ENCODE data around the gene ZNF679.
"Not testable (repeated sequence)": the region's sequence is repeated elsewhere in the genome, so short reads cannot be mapped to it uniquely, and the experiment has no call there.

Gene ZNF679

DNA sequence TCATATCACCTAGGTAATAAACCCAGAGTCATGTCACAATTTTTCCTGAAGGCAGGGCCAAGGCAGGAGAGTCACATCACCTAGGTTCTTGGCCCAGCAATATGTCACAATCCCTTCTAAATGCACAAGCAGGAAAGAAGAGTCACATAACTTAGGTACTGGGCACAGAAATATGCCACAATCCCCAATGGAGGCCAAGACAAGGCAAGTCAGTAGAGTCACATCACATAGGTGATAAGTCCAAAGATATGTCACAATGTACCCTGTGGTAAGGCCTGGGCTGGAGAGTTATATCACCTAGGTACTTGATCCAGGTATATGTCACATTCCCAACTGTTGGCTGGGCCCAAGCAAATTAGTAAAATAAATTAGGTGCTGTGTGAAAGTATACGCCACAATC lies at the start of gene ZNF679:
TSS of gene ZNF679 (plus strand) at position 301 of the 400 bp plus-strand sequence. CDS start 20,644 bp downstream, outside the sequence.
- DNase-seq (ENCODE audit: low spot score), result not testable (repeated sequence)

DNA sequence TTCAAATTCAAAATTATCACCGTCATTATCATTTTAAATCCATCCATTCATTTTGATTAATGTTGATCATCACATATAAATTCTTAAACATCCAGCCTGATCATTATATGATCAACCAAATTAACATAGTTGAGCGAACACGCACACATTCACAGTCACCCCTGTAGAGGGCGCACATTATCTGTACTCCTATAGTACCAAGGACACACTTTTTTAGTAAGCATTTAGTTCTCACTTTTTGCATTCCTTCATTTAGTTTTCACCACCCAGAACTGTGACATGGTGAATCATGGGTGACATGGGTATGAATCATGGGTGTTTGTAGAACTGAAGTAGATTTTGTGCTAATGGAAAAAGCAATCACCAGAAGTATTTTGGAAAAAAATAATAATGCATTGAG lies 47.3 kb upstream of the ZNF679 start:
- no peak for DNase-seq (ENCODE audit: low spot score)

DNA sequence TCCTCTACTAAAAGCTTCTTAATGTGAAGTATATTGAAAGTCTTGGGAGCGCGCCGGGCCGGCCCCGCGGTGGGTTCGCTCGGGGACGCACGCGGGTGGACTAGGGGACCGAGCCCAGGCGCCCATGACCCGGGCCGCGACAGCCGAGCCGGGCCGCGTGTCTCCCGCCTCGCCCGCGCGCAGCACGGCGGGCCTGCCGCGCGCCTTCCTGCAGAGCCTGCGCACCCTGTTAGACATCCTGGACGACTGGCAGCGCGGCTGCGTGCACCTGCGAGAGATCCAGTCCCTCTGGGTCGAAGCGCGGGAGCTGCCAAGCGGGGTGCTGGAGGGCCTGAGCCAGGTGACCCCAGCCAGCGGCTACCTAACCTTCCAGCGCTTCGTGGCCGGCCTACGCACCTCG lies 46.7 kb upstream of the ZNF679 start:
- no peak for DNase-seq (ENCODE audit: low spot score)

DNA sequence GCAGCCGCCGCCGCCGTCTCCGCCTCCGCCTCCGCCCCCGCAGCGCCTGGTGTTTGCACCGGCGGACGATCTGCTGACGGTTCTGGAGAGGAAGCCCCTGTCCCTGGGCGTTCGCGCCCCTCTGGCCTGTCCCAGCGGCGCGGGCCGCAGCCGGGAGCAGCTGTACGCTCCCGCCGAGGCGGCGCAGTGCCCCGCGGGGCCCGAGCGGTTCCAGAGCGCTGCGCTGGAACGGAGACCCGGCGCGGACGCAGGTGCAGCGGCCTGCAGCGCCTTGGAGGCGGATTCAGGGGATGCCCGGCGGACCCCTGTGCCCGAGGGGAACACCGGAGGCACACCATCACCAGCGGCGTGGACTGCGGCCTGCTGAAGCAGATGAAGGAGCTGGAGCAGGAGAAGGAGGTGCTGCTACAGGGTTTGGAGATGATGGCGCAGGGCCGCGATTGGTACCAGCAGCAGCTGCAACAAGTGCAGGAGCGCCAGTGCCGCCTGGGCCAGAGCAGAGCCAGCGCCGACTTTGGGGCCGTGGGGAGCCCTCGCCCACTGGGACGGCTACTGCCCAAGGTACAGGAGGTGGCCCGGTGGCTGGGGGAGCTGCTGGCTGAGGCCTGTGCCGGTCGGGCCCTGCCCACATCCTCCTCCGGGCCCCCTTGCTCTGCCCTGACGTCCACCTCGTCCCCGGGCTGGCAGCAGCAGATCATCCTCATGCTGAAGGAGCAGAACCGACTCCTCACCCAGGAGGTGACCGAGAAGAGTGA lies 46.1 kb upstream of the ZNF679 start:
- DNase-seq (ENCODE audit: low spot score), result no peak

DNA sequence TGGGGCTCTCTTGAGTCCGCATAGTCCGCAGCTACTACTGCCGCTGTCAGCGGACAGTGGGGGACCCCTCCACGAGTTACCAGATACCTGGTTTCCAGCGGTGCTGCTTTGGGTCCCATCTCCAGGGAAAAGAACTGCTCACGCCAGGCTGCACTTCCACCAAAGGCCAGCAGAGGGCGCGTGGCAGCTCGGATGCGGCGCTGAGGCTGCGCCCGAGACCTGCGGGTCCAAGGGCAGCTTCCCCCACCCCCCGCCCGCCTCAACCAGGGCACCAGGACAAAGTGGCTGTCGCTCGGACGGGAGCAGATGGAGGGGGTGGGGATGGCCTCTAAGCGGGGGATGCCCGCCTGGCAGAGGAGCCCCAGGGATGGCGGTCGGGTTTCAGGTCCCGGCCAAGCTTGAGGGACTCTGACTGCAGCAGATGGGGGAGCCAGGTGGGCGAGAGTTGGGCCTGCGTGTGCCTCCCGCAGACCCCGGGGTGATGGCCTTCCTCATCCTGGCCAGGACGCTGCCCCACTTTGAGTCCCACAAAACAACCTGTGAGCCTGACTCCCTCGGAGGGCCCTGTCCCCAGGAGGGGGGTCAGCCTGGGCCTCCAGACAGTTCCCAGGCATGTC lies 45.0 kb upstream of the ZNF679 start:
- DNase-seq (ENCODE audit: low spot score), result no peak

DNA sequence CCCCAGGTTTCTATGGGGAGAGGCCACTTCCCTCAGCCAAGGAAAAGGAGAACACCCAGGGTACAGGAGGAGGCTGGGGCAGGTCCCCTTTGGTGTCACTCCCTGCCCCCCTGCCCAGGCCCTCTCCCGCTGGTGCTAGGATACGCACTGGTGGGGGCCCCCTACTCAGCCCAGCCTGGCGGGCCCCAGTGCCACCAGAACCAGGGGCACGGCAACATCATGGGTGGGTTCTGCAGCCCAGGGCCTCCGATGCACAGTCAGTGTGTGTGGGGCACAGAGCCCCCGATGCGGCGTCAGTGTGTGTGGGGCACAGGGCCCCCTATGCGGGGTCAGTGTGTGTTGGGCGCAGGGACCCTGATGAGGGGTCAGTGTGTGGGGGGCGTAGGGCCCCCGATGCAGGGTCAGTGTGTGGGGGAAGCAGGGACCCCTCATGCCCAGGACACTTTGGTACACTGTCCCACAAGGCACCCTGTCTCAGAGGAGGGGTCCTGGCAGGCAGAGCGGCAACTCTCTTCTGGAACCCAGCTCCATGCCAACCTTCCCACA lies 44.4 kb upstream of the ZNF679 start:
- no peak for DNase-seq (ENCODE audit: low spot score)

DNA sequence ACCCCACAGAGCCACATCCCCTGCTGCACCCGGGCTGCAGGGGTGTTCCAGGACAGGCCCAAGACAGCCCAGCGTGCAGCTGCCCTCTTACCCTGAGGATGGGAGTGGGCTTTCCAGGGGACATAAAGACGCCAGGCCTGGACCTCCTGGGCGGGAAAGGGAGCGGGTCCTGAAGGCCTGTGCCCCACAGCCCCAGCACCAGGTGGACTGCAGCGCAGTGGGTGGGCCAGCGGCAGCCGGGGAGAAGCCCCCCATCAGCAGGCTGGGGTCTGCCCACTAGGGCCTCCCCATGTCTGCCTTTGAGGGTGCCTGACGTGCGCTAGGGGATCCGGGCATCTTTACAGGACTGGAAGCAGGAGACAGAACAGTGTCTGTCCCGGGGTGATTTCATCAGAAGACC lies 43.9 kb upstream of the ZNF679 start:
- DNase-seq (ENCODE audit: low spot score), result no peak

DNA sequence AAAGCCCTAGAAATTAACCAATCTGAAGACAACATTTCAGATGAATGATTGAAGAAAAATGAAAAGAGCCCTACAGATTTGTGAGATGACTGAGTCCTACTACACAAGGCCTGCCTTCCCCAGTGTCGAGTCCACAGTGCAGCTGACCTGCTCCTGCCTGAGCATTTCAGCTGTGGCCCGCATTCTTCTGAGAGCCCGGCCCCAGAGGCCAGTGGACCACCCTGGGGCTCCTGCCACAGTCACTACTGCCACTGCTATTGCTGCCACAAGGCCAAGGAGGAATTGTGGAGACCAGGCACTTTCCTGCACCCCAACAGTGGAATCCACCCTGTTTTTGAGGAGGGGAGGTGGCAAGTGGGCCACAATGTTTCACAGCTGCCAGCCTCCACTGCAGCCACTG lies 40.9 kb upstream of the ZNF679 start:
- DNase-seq (ENCODE audit: low spot score), result no peak

DNA sequence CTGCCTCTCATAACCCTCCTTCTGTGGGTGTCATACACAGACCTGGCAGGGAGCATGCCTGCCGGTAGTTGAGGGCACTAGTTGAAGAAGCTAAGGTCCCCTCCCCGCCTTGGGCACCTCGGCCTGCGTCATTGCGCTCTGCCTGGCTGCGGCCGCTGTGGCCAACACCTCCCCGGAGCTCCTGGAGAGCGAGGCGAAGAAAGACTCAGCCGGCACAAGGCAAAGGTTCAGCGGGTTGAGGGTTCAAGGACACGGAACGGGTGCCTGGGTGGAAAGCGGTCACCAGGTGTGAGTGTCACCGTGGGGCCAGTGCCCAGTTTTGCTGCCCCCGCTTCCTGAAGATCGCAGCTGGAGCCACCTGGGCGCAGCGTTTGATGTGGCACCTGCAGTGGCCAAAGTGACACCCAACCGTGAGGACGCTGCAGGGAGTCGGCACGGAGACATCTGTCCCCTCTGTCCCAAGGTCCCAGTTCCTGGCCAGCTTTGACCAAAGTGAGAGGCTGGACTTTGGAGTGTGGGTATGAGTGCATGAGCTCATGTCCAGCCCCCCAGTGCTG lies 36.0 kb upstream of the ZNF679 start:
- DNase-seq (ENCODE audit: low spot score), result no peak

DNA sequence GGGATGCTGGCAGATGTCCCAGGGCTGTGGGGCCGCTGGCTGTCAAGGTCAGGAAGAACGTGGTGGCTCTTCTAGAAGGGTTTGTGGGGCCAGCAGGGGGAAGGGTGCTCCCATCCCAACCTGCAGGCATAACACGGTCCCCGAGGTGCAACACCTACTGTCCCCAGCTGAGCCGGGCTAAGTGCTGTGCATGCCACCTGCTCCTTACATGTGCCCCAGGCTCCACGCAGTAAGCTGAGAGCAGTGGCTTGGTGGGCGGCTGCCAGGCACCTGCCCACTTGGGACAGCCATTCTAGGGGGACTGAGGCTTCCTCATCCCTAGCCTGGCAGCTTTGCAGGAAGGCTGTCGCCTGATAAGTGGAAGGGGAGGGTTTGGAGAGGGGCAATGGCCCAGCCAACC lies 35.5 kb upstream of the ZNF679 start:
- no peak for DNase-seq (ENCODE audit: low spot score)

DNA sequence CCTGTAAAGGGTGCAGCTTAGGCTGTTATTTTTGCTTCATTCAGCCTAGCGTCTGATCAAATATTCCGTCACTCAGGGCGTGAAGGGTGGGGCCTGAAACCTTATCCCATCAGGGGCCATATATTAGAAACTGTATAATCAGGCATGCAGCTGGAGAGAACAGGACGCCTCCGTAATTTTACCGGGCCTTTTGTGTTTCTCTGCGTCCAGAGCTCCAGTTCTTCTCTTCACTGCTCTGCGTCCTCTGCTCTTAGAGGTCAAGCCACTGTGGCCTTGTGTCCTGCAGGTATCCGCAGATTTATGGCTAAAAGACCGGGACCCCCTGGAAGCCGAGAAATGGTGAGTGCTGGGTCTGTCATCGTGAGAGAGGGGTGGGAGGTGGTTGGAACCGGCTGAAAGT lies 21.4 kb upstream of the ZNF679 start, which contains the start of gene ZNF735:
TSS of gene ZNF735 (plus strand) at position 301 of the 400 bp plus-strand sequence. CDS start at position 301, 0 bp downstream.
- DNase-seq (ENCODE audit: low spot score), result no peak

DNA sequence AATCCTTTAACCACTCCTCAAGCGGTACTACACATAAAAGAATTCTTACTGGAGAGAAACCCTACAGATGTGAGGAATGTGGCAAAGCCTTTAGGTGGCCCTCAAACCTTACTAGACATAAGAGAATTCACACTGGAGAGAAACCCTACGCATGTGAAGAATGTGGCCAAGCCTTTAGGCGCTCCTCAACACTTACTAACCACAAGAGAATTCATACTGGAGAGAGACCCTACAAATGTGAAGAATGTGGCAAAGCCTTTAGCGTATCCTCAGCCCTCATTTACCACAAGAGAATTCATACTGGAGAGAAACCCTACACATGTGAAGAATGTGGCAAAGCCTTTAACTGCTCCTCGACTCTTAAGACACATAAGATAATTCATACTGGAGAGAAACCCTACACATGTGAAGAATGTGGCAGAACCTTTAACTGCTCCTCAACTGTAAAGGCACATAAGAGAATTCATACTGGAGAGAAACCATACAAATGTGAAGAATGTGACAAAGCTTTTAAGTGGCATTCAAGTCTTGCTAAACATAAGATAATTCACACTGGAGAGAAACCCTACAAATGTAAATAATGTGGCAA lies 8.5 kb upstream of the ZNF679 start:
- DNase-seq (ENCODE audit: low spot score), result not testable (repeated sequence)

DNA sequence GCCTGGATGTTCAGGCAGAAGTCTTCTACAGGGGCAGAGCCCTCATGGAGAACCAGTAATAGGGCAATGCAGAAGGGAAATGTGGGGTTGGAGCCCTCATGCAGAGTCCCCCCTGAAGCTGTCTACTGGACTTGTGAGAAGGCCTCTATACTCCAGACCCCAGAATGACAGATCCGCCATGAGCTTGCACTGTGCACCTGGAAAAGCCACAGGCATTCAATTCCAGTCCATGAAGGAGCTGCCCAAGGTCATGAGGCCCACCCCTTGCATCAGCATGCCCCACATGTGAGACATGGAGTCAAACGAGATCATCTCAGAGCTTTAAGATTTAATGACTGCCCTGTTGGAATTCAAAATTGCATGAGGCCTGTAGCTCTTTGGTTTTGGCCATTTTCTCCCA lies 4.9 kb upstream of the ZNF679 start:
- no peak for DNase-seq (ENCODE audit: low spot score)

DNA sequence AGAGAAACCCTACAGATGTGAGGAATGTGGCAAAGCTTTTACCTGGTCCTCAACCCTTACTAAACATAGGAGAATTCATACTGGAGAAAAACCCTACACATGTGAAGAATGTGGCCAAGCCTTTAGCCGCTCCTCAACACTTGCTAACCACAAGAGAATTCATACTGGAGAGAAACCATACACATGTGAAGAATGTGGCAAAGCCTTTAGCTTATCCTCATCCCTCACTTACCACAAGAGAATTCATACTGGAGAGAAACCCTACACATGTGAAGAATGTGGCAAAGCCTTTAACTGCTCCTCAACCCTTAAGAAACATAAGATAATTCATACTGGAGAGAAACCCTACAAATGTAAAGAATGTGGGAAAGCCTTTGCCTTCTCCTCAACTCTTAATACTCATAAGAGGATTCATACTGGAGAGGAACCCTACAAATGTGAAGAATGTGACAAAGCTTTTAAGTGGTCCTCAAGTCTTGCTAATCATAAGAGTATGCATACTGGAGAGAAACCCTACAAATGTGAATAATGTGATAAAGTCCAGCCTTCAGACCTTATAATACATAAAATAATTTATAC lies 38.2 kb downstream of the ZNF679 start:
- DNase-seq (ENCODE audit: low spot score), result no peak

DNA sequence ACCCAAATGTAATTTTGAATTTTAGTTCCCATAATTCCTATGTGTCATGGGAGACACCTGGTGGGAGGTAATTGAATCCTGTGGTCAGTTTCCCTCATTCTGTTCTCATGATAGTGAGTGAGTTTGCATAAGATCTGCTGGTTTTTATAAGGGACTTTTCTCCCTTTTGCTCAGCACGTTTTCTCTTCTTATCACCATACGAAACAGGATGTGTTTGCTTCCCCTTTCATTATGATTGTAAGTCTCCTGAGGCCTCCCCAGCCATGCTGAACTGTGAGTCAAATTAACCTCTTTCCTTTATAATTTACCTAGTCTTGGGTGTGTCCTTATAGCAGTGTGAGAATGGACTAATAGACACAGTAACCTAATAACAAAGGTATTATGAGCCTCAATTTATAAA lies 49.4 kb downstream of the ZNF679 start:
- no peak for DNase-seq (ENCODE audit: low spot score)

DNA sequence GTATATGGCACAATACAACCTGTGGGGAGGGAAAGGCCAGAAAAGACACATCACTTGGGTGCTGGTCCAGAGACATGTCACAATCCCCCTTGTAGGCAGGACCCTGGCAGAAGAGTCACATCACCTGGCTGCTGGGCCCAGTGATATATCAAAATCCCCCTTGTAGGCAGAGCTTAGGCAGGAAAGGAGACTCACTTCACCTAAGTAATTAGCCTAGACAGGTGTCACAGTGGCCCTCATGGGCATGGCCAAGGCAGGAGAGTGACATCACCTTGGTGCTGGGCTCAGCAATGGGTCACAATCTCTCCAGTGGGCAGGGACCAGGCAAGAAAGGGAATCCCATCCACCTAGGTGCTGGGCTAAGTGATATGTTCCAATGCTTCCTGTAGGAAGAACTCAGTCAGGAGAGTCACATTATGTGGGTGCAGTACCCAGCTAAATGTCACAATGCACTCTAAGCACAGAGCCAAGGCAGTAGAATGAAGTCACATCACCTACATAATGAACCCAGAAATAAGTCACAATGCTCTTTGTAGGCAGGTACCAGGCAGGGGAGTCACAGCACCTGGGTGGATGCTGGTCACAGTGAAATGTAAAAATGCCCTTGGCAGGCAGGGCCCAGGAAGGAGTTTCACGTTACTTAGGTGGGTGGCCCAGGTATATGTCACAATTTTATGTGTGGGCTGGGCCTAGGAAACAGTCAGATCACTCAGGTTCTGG lies 66.6 kb downstream of the ZNF679 start:
- DNase-seq (ENCODE audit: low spot score), result no peak

DNA sequence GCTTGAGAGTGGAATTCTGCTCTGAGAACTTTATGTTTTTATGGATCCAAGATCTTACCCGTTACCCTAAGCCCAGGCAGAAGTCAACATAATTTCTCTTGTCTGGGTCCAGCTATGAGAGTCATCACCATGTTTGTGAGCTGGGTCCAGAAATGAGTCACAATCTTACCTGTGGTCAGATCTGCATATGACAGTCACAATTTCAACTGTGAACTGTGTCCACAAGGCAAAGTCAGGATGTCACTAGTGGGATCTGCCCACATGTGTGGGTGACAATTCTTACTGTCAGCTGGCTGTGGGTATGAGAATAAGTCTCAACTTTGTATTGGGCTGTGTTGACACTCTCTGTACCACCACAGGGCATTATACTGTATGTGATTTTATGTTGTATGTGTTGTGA lies 69.1 kb downstream of the ZNF679 start:
- DNase-seq (ENCODE audit: low spot score), result not testable (repeated sequence)

DNA sequence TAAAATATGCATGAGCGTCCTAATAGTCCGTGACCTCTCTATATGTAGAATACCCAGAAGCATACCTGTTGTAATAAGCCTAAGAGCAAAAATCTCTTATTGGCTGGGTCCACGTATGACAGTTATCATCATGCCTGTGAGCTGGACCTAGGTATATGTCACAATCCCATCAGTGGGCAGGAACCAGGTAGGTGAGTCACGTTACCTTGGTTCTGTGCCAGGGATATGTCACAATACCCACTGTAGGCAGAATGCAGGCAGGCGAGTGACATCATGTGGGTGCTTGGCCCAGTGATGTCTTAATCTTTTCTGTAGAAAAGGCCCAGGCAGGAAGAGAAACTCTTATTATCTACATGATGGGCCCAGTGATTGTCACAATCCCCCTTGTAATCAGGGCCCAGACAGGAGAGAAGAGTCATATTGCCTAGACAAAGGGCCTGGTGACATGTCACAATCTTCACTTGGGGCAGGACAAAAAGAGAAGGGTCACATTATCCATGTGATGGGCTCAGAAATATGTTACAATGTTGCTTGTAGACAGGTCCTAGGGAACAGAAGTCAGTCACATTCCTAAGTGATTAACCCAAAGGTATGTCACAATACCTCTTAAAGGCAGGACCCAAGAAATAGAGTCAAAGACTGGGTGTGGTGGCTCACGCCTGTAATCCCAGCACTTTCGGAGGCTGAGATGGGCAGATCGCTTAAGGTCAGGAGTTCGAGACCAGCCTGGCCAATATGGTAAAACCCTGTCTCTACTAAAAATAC lies 72.5 kb downstream of the ZNF679 start:
- DNase-seq (ENCODE audit: low spot score), result no peak

DNA sequence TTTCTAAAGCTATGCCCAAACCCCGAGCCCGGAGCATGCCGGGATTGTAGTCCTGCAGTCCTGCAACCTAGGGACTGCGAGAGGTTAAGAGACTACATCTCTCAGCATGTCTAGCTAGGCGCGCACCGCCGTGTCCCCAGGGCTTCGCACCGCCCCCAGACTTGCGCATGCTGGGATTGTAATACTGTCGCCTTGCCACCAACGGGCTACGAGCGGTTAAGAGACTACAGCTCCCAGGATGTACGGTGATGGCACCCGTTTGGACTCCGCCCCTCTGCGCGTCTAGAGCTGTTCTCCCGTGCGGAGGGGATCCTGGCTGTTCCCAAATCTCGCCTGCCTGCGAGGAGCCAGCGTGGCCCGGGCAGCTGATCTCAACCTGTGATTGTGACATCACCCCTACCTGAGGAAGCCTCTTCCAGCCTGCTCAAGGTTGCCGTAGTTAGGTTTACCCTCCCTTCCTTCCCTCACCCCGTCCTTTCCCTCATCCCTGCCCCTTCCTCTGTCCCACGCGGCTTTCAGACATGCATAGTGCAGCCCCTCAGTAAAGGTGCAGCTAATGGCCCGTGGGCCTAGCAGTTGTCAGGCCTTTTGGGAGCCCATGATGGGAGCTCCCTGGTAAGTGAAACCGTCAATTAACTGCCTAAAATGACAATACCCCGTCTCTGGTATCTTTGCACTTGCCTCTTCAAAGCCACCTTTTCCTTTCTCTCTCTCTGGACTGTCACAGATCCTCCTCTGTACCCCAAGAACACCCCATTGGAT lies 79.2 kb downstream of the ZNF679 start:
- DNase-seq (ENCODE audit: low spot score), result peak; percentile 97

DNA sequence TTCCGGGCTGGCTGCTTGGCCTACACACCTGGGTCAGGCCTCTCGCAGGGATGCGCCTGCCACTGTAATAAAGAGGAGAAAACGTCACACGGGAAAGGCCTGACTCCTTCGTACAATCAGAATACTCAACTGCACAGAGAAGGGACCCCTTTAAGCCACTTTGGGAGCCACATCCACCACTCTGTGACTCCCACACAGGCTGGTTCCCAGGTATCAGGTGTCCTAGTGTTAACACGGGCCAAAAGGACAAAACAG lies 79.7 kb downstream of the ZNF679 start:
- no peak for DNase-seq (ENCODE audit: low spot score)
